HT1080 (cell line): Measurements from ENCODE around the gene TCEA3. TPM values are rescaled to one million over a fixed set of nuclear protein-coding genes. Genes with fewer than 3 reads are reported as not detected.
"Not testable (repeated sequence)": the region's sequence is repeated elsewhere in the genome, so short reads cannot be mapped to it uniquely, and the experiment has no call there.

ENCODE experiments used
- DNase-seq: peaks from one replicate; pipeline ENCODE4 v3.0.0-alpha.2; 2015; ENCODE audit warnings: low read depth
- total RNA-seq: library from RNA; depleted of rRNA; stranded (reverse); fragments of >200 nt; shearing (Covaris generic); gene quantifications from 2 replicates; pipeline ENCODE4 v1.2.3, GENCODE V29; 2014

The TCEA3 gene
- total RNA-seq, 1 experiment from 2014 or later = 1.2 TPM

- peak; percentile 81 for DNase-seq
These were observed 30.4 kb downstream of the TCEA3 start for GRCh38 chr1:23394181-23394580.

- peak; percentile 93 for DNase-seq
These were observed 30.8 kb downstream of the TCEA3 start for GRCh38 chr1:23393706-23394105.

- no peak for DNase-seq
These were observed 32.3 kb downstream of the TCEA3 start for GRCh38 chr1:23392125-23392855.

- no peak for DNase-seq
These were observed 34.7 kb downstream of the TCEA3 start for GRCh38 chr1:23389837-23390321.

GRCh38 chr1:23387494-23387893 is 37.1 kb downstream of the TCEA3 start:
- no peak for DNase-seq

GRCh38 chr1:23385119-23385621 is 39.4 kb downstream of the TCEA3 start:
- no peak for DNase-seq

- DNase-seq = peak; percentile 83
These were observed 40.1 kb downstream of the TCEA3 start for GRCh38 chr1:23384312-23385058.

- no peak for DNase-seq
These were observed 40.8 kb downstream of the TCEA3 start for GRCh38 chr1:23383577-23384311.

GRCh38 chr1:23381233-23381885 is 43.2 kb downstream of the TCEA3 start:
- DNase-seq = no peak

- no peak for DNase-seq
These were observed 43.8 kb downstream of the TCEA3 start for GRCh38 chr1:23380719-23381118.

GRCh38 chr1:23380236-23380635 is 44.3 kb downstream of the TCEA3 start:
- DNase-seq = not testable (repeated sequence)

GRCh38 chr1:23376890-23377811 is 47.4 kb downstream of the TCEA3 start:
- peak; percentile 91 for DNase-seq

GRCh38 chr1:23374079-23374735 is 50.3 kb downstream of the TCEA3 start:
- DNase-seq = not testable (repeated sequence)

- DNase-seq = no peak
These were observed 52.3 kb downstream of the TCEA3 start for GRCh38 chr1:23371987-23372880.

GRCh38 chr1:23370709-23371584 is 53.6 kb downstream of the TCEA3 start:
- no peak for DNase-seq

GRCh38 chr1:23370330-23370708 is 54.2 kb downstream of the TCEA3 start:
- DNase-seq = no peak

- peak; percentile 67 for DNase-seq
These were observed 55.1 kb downstream of the TCEA3 start, which contains the start of gene ZNF436 for GRCh38 chr1:23369335-23370013. Gene ZNF436 (minus strand): TSS chr1:23369836. CDS start chr1:23368005, 1,831 bp downstream.
